Measurements from ENCODE around the gene ZNF485.
"Not testable (repeated sequence)": the region's sequence is repeated elsewhere in the genome, so short reads cannot be mapped to it uniquely, and the experiment has no call there.

The ZNF485 gene

DNA sequence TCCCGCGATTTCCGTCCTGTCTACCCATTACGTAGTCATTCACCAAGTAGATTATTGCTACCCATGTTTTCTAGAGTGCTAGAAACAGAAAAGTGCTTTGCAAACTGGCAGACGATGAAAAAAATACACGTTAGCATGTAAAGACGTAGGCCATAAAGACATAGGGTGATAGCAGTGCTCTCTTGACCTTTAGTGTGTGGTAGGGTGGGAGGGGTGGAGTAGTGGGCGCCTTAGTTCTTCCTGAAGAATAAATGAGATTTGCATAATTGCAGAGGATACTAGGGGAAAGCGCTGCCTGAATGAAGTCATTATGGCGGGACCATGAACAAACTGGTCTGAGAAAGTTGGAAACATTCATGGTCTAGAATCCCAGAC, 948 bp downstream of the ZNF485 start:
- no peak for DNase-seq

- DNase-seq: no peak
Measured at GRCh38 chr10:43610636-43611035, 4.4 kb downstream of the ZNF485 start.

- DNase-seq: no peak
Measured at GRCh38 chr10:43616697-43617370, 10.6 kb downstream of the ZNF485 start.

DNA sequence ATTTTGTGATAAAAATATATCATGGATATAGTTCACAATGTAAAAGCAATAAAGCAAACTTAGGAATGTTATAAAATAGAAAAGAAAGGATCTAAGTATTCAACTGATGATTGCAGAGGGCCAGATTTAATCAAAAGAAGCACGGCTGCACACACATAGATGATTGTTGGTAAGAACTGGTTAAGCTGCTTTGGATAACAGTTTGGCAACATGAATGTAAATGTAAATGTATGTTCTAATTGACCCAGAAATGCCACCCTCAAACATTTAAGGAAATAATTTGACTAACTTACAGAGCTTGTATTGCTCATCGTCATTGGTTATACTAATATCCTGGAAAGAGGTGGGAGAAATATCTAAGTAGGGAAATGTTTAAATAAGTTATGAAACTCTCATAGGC, 13.1 kb downstream of the ZNF485 start:
- no peak for DNase-seq

DNA sequence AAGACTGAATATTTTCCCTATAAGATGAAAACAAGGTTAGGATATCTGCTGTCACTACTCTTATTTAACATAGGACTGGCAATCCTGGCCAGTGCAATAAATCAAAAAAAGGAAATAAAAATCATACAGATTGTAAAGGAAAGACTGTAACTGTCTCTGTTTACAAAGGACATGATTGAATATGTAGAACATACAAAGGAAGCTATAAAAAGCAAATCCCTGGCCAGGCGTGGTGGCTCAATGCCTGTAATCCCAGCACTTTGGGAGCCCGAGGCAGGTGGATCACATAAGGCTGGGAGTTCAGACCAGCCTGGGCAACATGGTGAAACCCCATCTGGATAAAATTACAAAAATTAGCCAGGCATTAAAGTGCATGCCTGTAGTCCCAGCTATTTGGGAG, 15.8 kb downstream of the ZNF485 start:
- DNase-seq: no peak

DNA sequence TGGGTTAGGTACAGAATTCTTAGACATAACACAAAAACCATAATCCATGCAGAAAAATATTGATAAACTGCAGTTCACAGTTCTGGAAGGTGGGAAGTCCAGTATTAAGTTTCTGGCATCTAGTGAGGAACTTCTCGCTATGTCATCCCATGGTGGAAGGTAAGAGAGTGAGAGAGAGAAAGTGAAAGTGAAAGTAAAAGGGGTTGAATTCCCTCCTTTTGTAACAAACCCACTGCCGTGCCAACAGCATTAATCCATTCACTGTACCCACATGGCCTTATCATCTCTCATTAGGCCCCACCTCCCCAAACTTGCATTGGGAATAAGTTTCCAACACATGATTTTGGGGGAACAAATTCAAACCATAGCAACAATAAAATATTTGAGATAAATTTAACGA, 17.1 kb downstream of the ZNF485 start:
- DNase-seq: no peak

- no peak for DNase-seq
Measured at GRCh38 chr10:43627942-43628341, 21.7 kb downstream of the ZNF485 start.

- no peak for DNase-seq
Measured at GRCh38 chr10:43628956-43629355, 22.7 kb downstream of the ZNF485 start.

DNA sequence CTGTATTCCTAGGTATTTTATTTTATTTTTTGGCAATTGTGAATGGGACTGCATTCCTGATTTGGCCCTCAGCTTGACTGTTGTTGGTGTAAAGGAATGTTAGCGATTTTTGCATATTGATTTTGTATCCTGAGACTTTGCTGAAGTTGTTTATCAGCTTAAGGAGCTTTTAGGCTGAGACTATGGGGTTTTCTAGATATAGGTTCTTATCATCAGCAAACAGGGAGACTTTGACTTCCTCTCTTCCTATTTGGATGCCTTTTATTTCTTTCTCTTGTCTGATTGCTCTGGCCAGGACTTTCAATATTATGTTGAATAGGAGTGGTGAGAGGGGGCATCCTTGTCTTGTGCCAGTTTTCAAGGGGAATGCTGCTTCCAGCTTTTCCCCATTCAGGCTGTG, 29.6 kb downstream of the ZNF485 start:
- DNase-seq: not testable (repeated sequence)

GRCh38 chr10:43640603-43641002, 34.4 kb downstream of the ZNF485 start:
- DNase-seq: no peak

GRCh38 chr10:43644252-43644651, 38.0 kb downstream of the ZNF485 start:
- DNase-seq: no peak

DNA sequence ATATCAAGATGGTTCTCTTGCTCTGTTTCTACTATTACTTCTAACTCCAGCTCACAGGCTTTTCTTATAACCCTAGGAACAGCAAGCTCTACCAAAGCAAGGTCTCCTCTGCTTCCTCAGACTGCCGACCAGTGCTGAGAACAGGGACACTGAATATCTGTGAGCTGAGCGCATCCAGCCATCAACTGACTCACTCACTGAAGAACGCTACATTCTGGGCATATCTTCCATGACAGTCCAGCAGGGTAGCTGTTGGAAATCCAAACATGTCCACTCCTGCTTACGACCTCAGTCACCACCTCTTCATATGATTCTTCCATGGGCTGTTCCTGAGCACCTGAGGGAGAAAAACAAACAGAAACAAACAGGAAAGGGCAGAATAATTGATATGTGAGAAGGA, 39.6 kb downstream of the ZNF485 start:
- DNase-seq: no peak

DNA sequence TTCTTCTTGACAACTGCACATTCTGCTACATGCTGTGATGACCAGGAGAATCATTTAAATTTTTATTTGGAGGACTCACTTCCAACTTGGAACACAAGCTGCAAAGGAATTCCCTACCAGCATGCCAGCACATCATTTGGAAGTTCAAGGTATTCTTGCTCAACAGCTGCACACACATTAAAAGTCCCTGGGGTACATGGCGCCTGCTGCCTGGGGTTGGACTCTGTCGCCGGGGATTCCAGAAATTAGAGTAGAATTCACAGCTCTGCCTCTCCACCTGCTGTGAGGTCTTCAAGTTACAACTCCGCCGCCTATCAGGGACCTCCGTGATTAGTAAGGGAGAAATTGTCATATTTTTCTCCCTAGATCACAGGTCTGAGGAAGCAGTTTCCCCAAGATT, 41.3 kb downstream of the ZNF485 start:
- DNase-seq: no peak

DNA sequence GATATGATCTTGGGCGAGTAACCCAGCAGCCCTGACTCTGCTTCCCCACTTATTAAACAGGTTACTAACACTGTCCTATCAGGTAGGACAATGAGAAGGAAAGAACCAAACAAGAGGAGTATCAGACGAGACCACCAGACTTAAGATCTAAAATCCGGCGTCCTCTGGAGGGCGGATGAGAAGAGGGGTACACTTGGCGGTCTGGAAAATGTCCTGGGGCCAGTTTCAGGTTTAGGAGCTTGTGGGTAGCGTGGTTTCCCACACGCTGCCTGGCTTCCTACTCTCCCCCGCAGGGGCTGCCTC, 41.8 kb downstream of the ZNF485 start:
- DNase-seq: no peak

GRCh38 chr10:43648398-43649184, 42.4 kb downstream of the ZNF485 start, which contains the start of gene ZNF32:
TSS of gene ZNF32 (minus strand) at chr10:43648881. CDS start at chr10:43646133, 2,748 bp downstream.
- DNase-seq: peak; percentile 81

DNA sequence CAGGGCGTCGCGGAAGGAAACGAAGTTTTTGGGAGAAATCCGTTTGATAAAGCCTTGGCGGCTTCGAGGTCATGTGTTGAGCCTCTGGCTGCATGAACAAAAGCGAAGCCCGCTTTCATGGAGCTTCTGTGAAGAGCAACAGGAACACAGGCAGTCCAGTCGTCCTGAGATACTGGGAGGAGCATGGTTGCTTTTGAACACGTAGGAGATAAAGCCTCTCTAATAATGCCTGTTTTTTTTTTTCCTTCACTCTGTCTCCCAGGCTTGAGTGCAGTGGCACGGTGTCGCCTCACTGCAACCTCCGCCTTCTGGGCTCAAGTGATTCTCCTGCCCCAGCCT, 42.9 kb downstream of the ZNF485 start:
- DNase-seq: no peak

DNA sequence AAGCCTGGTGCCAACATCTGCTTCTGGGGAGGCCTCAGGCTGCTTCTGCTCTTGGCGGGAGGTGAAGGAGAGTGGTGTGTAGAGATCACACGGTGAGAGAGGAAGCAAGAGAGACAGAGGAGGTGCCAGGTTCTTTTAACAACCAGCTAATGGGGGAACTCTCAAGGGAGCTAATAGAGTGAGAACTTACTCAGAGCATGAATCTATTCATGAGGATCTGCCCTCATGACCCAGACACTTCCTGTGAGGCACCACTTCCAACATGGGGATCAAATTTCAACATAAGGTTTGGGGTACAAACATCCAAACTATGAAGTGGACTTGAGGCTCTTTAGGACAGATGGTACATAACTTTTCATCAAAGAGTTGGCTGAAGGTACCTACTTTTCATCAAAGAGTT, 47.5 kb downstream of the ZNF485 start:
- DNase-seq: no peak

DNA sequence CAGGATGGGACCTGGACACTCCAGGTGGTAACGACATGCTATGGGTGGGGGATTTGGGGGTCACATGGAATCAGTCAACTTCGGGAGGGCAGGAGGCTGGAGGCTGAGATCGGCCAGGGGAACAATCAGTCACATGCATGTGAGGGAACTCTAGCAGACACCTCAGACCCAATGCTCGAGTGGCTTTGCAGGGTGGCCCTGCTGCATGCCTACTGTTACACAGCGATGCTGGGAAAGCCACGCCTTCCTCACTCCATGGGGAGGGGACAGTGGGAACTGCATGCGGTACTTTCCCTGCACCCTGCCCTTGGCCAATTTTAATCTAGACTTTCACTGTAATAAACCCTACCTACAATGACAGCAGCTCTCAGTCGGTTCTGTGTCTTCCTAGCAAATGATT, 49.1 kb downstream of the ZNF485 start:
- DNase-seq: no peak

DNA sequence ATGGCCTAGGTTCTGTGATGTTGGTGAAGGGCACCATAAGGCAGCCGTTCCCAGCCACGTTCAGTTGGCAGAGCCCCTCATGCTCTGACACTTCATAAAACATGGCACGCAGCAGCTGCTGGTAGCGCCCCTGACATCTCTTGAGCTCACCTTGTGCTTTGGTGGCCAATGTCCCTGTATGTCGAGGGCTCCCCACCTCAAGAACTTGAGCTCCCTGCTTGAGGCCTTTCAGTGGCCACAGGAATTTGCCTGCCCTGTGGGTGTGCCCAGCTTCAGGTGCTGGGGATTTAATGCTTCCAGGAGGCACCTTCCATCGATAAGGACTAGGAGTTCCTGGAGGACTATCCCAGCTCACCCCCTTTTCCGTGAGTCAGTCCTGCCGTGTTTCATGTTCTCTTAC, 52.0 kb downstream of the ZNF485 start:
- DNase-seq: no peak

- no peak for DNase-seq
Measured at GRCh38 chr10:43665054-43665453, 58.8 kb downstream of the ZNF485 start.

DNA sequence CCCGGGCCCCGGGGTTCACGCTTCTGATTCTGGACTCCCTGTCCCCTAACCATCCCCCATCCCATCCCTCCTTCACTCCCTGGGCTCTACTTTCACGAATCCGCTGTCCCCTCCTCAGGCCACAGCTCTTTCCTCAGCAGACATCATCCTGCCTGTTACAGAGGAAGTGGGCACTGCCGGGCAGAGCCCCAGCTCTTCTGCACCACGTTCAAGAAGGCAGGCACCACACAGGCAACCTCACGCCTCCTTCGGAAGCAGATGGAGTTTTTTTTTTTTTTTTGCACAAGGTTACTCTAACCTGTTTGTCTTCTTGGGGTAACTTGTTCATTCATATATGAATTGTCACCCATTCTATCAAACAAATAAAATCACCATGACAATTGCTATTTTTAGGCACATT, 60.3 kb downstream of the ZNF485 start:
- DNase-seq: no peak

DNA sequence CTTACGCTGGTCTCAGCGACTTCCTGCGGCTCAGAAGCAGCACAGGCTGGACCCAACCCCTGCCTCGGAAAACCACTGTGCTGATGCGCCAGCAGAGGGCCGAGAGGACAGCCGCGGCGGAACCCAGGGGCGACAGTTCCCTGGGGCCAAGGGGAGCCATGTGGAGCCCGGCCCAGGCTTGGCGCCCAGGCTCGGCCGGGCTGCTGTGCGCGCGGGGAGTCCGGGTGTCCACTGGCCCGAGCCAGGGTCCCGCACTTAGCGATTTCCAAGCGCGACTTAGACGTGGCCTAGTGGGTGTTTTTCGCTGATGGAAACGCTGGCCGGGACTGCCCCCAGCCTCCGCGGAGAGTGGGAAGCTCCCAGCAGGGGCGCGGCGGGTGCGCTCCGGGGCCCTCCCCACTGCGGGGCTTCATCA, 61.1 kb downstream of the ZNF485 start:
- DNase-seq: no peak
